HL-60 (cell line): ENCODE data around the gene NRXN3.

Experiments used
- CTCF ChIP-seq: IDR thresholded peaks from one replicate; pipeline ENCODE4 v1.5.1; 2011; ENCODE audit warnings: low read length, control low read depth, inconsistent platforms; ENCODE audit not compliant: insufficient read depth
- POLR2AphosphoS5 ChIP-seq: IDR thresholded peaks from 2 replicates; pipeline ENCODE4 v1.6.1; 2012; ENCODE audit warnings: low read depth

- TF ChIP-seq CTCF: no peak
- no peak for TF ChIP-seq POLR2AphosphoS5
These were observed 1006.9 kb downstream of the NRXN3 start for GRCh38 chr14:79177106-79177505.
